HAP-1 (cell line): ENCODE results near the gene MRPL55.

Experiments
- DNase-seq, 2 experiments: peaks; one replicate each; pipeline ENCODE4 v3.0.0-alpha.2; 2016 to 2020; ENCODE audit warnings: low spot score in 2 of 2
- H3K27me3 ChIP-seq: fragments of 250-450 bp; sonication (Bioruptor Pico); 2 replicates; pipeline ENCODE4 v1.5.1; 2020; ENCODE audit warnings: low read depth, mild to moderate bottlenecking, moderate library complexity
- H3K36me3 ChIP-seq: fragments of 250-450 bp; sonication (Bioruptor Pico); replicated peaks from 2 replicates; pipeline ENCODE4 v1.5.1; 2020; ENCODE audit warnings: mild to moderate bottlenecking
- H3K4me1 ChIP-seq: fragments of 250-450 bp; sonication (Bioruptor Pico); 2 replicates; pipeline ENCODE4 v1.5.1; 2020; ENCODE audit warnings: mild to moderate bottlenecking
- H3K4me3 ChIP-seq: fragments of 250-450 bp; sonication (Bioruptor Pico); 2 replicates; pipeline ENCODE4 v1.5.1; 2020; ENCODE audit warnings: mild to moderate bottlenecking, moderate library complexity
- H3K9me3 ChIP-seq: fragments of 250-450 bp; sonication (Bioruptor Pico); 2 replicates; pipeline ENCODE4 v1.5.1; 2020; ENCODE audit warnings: mild to moderate bottlenecking, moderate library complexity
- in situ Hi-C: fragments of 300-500 bp; cut with MboI; formaldehyde crosslinking; loops from 3 replicates; pipeline ENCODE4 v1.14.3; 2020; ENCODE audit warnings: low sequenced_read_pairs, inconsistent platforms, mixed read lengths

MRPL55 gene

GRCh38 chr1:228143480-228144192 is 34.5 kb upstream of the MRPL55 start:
- H3K36me3 ChIP-seq: peaks cover 26% of the 10 kb centered on the region
- in situ Hi-C loops: no loop called here
- no peak overlapping the region for H3K4me3 ChIP-seq
- DNase-seq: no peak
- H3K4me1 ChIP-seq: peaks cover 8% of the 10 kb centered on the region
- no peaks in the 10 kb centered on the region for H3K27me3 ChIP-seq
- H3K9me3 ChIP-seq: no peaks in the 10 kb centered on the region

- Histone ChIP-seq H3K27me3 (no peaks in the 10 kb centered on the region; the same call in 1 of the 2 replicates), H3K4me1 (peaks cover 8% of the 10 kb centered on the region), H3K36me3 (peaks cover 24% of the 10 kb centered on the region), H3K9me3 (no peaks in the 10 kb centered on the region), H3K4me3 (no peak overlapping the region)
- no peak for DNase-seq
- in situ Hi-C loops: no loop called here
These were observed 33.6 kb upstream of the MRPL55 start for GRCh38 chr1:228142701-228143136.

- H3K9me3 ChIP-seq: no peaks in the 10 kb centered on the region
- no peak for DNase-seq
- peak overlapping the region; percentile 98 for H3K4me3 ChIP-seq
- in situ Hi-C loops: no loop called here
- no peaks in the 10 kb centered on the region; the same call in 1 of the 2 replicates for H3K27me3 ChIP-seq
- H3K36me3 ChIP-seq: peaks cover 20% of the 10 kb centered on the region
- H3K4me1 ChIP-seq: peaks cover 8% of the 10 kb centered on the region
These were observed 33.1 kb upstream of the MRPL55 start for GRCh38 chr1:228142155-228142691.

DNA sequence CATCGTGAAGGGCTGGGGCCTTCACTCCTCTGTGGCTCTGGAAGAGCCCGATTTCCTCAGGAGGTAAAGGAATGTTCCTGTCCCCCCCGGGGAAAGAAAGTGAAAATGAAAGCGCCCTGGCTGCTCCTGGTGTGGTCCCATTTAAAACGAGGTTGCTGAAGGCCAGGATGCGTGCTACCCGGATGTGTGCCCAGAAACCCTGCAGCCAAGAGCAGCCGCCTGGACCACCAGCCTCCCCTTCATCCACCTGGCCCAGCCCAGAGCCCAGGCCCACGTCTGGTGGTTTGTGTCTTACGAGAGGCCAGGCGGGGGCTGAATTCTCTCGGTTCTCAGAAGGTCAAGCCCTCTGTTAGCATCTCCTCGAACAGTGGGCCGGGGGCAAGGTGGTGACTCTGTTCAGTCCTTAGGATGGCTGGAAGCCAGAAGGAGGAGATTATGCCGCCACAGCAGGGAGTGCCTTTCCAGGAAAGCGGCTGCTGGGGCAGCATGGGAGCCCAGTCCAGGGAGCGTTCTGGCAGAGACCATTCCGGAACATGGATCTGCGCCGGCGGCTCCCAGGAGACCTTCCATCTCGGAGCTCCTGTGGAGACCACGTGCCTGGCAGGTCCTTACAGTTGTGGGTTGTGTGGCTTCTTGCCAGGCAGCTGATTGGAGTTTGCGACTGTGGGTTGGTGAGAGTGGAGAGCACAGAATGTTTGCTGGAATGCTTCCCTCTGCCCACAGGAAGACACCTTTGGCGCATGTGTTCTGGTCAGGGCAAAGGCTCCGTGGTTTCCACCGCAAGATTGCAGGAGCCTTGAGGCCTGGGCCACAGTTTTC is 32.3 kb upstream of the MRPL55 start:
- peaks cover 8% of the 10 kb centered on the region for H3K4me1 ChIP-seq
- H3K36me3 ChIP-seq: peaks cover 17% of the 10 kb centered on the region
- H3K4me3 ChIP-seq: peak overlapping the region; percentile 98
- in situ Hi-C loops: no loop called here
- no peaks in the 10 kb centered on the region for H3K9me3 ChIP-seq
- peak in 1 of 2 experiments; percentile 45 for DNase-seq
- peaks cover 2% of the 10 kb centered on the region; the same call in 1 of the 2 replicates for H3K27me3 ChIP-seq

DNA sequence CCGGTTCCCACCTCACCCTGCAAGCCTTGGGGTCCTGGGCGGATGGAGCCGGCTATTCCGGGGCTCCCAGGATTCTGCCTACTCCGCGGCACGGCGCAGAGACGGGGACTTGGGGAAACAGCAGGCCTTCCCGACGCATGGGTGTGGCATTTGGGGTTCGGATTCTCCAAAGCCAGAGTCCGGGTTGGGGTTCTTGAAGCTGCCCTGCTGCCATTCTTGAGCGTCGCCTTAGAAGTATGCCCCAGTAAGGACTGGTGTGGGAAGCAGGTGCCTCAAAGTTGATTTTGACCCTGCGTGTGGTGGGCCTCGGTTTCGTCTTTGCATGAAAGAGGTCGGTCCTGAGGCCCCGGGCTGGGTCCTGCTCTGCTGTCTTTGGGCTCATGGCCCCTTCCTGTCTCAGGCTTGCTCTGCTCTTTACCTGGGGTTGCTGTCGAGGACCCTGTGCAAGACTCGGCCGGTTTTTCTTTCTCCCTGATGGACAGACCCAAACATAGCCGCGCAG is 31.7 kb upstream of the MRPL55 start:
- Histone ChIP-seq H3K36me3 (peaks cover 17% of the 10 kb centered on the region), H3K4me1 (peaks cover 8% of the 10 kb centered on the region), H3K27me3 (peaks cover 6% of the 10 kb centered on the region; the same call in 1 of the 2 replicates), H3K9me3 (no peaks in the 10 kb centered on the region), H3K4me3 (peak overlapping the region; percentile 98)
- in situ Hi-C loops: no loop called here
- DNase-seq: no peak

DNA sequence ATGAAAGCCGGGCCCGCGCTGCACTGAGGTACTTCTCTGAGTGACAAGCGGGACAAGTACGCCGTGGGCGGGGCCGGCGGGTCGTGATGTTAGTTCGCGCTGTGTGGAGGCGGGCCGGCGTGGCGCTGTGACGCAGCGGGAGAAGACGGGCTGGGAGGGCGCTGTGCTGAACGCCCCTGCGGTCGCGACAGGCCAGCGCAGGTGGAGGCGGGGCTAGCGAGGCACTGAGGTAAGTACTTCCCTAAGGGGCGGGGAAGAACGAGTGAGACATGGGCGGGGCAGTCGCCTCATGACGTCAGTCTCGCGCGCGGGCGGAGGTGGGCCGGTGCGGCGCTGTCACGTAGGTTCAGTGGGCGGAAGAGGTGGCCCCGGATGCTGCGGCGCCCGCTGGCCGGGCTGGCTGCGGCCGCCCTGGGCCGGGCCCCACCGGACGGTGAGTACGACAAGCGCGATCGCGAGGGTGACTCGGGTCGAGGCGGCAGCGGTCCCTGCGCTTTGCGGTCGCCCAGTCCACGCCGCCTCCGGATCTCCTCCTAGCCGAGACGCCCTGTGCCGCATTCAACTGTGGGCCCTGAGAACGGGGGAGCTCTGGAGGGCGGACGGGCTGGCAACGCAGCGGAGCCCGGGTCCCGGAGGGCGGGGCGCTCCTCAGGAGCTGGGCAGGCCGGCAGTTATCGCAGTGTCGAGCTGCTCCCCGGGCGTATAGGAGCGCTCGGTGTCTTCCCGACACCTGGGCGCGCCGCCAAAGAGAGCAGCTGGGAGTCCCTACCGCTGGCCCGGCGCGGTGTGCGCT is 31.0 kb upstream of the MRPL55 start, which contains the start of gene GUK1:
TSS of gene GUK1 (plus strand) at position 349 of the 793 bp plus-strand sequence. CDS start at position 373, 24 bp downstream.
- peak within 1 kb of the TSS; percentile 98 for H3K4me3 ChIP-seq
- peaks cover 13% of the 10 kb centered on the region for H3K36me3 ChIP-seq
- no peaks in the 10 kb centered on the region for H3K9me3 ChIP-seq
- peaks cover 8% of the 10 kb centered on the region; the same call in 1 of the 2 replicates for H3K27me3 ChIP-seq
- in situ Hi-C loops: loop anchor here (10.0 kb wide), 1 partner anchor 315 kb away; a partner anchor contains a TSS
- DNase-seq: peak; percentile 99 to 100
- peaks cover 8% of the 10 kb centered on the region for H3K4me1 ChIP-seq

DNA sequence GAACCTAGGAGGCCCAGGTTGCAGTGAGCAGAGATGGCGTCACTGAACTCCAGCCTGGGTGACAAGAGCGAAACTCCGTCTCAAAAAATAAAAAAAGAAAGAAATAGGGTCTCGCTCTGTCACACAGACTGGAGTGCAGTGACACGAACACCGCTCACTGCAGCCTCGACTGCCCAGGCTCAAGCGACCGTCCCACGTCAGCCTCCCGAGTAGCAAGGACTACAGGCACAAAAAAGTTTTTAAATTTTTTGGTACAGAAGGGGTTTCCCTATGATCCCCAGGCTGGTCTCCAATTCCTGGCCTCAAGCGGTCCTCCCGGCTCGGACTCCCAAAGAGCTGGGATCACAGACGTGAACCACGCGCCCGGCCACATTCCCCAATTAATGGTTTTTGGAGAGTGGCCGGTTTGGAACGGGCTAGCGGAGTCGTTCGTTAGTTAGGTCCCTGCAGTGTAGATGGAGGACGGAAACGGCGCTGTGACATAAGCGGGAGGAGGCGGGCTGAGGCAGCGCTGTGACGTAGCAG is 30.4 kb upstream of the MRPL55 start:
- DNase-seq: no peak
- no peaks in the 10 kb centered on the region for H3K9me3 ChIP-seq
- peak overlapping the region; percentile 98 for H3K4me3 ChIP-seq
- peaks cover 13% of the 10 kb centered on the region for H3K36me3 ChIP-seq
- peaks cover 8% of the 10 kb centered on the region for H3K27me3 ChIP-seq
- peaks cover 8% of the 10 kb centered on the region for H3K4me1 ChIP-seq
- in situ Hi-C loops: loop anchor here (10.0 kb wide), 1 partner anchor 315 kb away; a partner anchor contains a TSS

DNA sequence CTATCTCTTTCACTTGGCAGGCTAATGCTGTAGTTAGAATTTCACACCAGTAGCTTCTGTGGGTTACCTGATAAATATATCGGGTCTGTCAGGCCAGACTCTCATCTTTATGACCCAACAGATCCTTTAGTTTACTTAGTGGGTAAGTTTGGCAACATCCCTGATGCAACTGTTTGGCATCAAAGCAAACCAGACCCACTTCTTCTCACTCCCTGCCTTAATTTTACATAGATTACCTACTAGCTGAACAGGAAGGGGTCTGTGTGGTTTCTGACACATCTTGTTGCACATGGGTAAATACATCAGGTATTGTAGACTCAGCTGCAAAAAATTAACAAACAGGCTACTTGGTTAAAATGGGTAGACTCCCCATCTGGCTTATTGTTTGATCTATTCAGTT is 27.8 kb upstream of the MRPL55 start:
- in situ Hi-C loops: loop anchor here (10.0 kb wide), 1 partner anchor 318 kb away; a partner anchor contains a TSS
- peaks cover 9% of the 10 kb centered on the region for H3K36me3 ChIP-seq
- DNase-seq: no peak
- peaks cover 8% of the 10 kb centered on the region for H3K27me3 ChIP-seq
- H3K4me3 ChIP-seq: no peak overlapping the region
- H3K4me1 ChIP-seq: peaks cover 7% of the 10 kb centered on the region
- H3K9me3 ChIP-seq: no peaks in the 10 kb centered on the region

- in situ Hi-C loops: loop anchor here (10.0 kb wide), 1 partner anchor 320 kb away; a partner anchor contains a TSS
- DNase-seq: no peak
- no peaks in the 10 kb centered on the region for H3K9me3 ChIP-seq
- no peak overlapping the region for H3K4me3 ChIP-seq
- H3K4me1 ChIP-seq: 0 out of 2 replicates have a peak, but pooled peaks cover 3% of the 10 kb centered on the region
- peaks cover 8% of the 10 kb centered on the region for H3K27me3 ChIP-seq
- H3K36me3 ChIP-seq: no peaks in the 10 kb centered on the region
These were observed 25.5 kb upstream of the MRPL55 start for GRCh38 chr1:228134591-228134990.

- no peaks in the 10 kb centered on the region for H3K9me3 ChIP-seq
- in situ Hi-C loops: loop anchor here (10.0 kb wide), 1 partner anchor 323 kb away; a partner anchor contains a TSS
- no peaks in the 10 kb centered on the region for H3K4me1 ChIP-seq
- H3K36me3 ChIP-seq: no peaks in the 10 kb centered on the region
- H3K27me3 ChIP-seq: peaks cover 8% of the 10 kb centered on the region
- no peak overlapping the region for H3K4me3 ChIP-seq
- no peak for DNase-seq
These were observed 22.7 kb upstream of the MRPL55 start for GRCh38 chr1:228131766-228132165.

- no peak for DNase-seq
- Histone ChIP-seq H3K9me3 (no peaks in the 10 kb centered on the region), H3K4me1 (no peaks in the 10 kb centered on the region), H3K36me3 (no peaks in the 10 kb centered on the region), H3K27me3 (0 out of 2 replicates have a peak, but pooled peaks cover 2% of the 10 kb centered on the region), H3K4me3 (no peak overlapping the region)
- in situ Hi-C loops: no loop called here
These were observed 16.1 kb upstream of the MRPL55 start for GRCh38 chr1:228125185-228125584.

GRCh38 chr1:228123505-228123904 is 14.4 kb upstream of the MRPL55 start:
- in situ Hi-C loops: no loop called here

More at GRCh38 chr1:228123505-228123904, 14.4 kb upstream of the MRPL55 start:
- Histone ChIP-seq H3K4me3 (no peak overlapping the region), H3K27me3 (0 out of 2 replicates have a peak, but pooled peaks cover 2% of the 10 kb centered on the region), H3K4me1 (no peaks in the 10 kb centered on the region), H3K36me3 (no peaks in the 10 kb centered on the region), H3K9me3 (peaks cover 4% of the 10 kb centered on the region; the same call in 1 of the 2 replicates)
- no peak for DNase-seq
